HCEC 1CT (cell line): ENCODE results near the gene NT5DC4.
"Not testable (repeated sequence)": the region's sequence is repeated elsewhere in the genome, so short reads cannot be mapped to it uniquely, and the experiment has no call there.

Experiments used
- DNase-seq: peaks from one replicate; pipeline ENCODE4 v3.0.0-alpha.2; 2017

The NT5DC4 gene

DNA sequence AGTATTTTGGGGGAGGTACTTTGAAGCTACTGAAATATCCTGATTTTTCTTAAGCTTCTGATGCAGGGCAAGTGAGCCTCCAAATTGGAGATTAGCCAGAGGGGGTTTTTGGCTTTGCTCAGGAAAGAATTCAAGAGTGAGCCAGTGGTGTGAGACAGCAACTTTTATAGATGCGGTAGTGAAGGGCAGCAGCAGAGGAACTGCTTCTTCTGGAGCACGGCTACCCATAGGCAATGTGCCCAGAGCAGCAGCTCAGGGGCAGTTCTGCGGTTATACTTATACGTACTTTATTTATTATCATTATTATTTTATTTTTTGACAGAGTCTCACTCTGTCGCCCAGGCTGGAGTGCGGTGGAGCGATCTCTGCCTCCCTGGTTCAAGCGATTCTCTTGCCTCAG, 19.8 kb upstream of the NT5DC4 start:
- no peak for DNase-seq

DNA sequence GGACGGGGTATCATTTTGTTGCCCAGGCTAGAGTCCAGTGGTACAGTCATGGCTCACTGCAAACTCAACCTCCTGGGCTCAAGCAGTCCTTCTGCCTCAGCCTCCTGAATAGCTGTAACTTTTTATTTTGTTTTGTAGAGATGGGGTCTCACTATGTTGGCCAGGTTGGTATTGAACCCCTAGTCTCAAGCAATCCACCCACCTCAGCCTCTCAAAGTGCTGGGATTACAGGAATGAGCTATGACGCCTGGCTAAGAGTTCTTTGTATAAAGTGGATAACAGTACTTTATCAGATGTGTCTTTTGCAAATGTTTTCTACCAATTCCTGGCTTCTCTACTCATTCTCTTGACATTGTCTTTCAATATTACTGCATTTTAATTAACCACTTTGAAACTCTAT, 17.1 kb upstream of the NT5DC4 start:
- DNase-seq, result no peak

DNA sequence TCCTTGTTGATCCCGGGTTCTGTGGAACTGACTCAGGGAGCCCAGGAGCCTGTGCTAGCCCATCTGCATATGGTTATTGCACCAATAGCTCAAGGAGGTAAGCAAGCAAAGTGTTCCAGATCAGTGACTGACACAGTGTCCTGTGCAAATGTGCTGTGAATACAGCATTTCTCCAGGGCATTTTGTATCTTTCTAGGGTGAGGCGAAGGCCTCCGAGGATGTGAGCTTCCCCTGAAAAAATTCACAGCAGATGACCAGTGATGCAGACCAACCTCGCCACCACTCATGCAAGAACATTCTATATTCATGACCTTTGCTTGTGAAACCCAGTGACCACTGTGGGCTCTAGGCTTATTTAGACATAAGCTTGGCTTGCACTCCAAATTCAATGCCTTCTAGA, 15.2 kb upstream of the NT5DC4 start:
- no peak for DNase-seq

DNA sequence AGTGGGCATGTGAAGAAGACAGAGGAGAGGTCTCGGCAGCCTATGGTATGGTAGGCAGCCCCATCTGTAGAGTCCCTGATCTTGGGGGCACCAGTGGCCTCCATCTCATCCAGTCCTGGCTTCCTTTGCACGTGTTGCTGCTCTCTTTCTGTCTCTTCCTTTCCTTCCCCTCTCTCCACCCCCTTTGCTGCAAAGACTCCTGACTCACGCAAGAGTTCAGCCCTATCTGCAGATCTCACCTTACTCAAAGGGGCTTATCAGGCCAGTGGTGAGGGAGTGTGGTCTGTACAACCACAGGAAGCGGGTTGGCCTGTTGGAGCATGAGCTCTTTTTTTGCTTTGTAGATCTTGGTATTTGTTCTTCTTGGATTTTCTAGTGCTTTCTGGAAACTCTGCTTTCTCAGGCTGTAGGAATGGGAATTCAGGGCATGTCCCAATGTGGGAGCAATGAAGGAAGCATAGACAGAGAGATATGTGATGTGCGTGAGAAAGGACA, 14.6 kb upstream of the NT5DC4 start:
- no peak for DNase-seq

DNA sequence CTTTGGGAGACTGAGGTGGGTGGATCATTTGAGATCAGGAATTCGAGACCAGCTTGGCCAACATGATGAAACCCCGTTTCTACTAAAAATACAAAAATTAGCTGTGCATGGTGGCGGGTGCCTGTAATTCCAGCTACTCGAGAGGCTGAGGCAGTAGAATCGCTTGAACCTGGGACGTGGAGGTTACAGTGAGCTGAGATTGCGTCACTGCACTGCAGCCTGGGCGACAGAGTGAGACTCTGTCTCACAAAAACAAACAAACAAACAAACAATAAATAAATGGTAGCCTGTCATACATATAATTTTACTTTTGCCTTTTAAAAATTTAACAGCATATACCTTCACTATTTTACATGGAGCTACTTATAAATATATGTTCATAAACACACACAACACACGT, 13.9 kb upstream of the NT5DC4 start:
- not testable (repeated sequence) for DNase-seq

DNA sequence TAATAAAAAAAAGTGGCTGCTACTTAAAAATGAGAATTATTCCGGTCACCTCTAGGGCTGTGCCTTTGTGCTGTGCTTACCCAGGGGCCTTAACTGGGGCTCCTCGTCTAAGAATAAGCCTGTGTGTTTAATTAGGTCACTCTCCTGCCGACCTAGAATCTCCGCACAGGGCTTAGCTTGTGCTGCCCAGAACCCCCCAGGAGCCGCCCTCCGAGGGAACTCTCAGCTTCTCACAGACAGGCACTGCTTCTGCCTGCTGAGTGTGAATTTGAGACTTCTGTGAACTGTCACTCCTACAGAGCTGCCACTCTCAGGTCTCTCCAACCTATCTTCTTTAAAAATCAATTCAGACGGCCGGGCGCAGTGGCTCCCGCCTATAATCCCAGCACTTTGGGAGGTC, 11.9 kb upstream of the NT5DC4 start:
- DNase-seq, result no peak

DNA sequence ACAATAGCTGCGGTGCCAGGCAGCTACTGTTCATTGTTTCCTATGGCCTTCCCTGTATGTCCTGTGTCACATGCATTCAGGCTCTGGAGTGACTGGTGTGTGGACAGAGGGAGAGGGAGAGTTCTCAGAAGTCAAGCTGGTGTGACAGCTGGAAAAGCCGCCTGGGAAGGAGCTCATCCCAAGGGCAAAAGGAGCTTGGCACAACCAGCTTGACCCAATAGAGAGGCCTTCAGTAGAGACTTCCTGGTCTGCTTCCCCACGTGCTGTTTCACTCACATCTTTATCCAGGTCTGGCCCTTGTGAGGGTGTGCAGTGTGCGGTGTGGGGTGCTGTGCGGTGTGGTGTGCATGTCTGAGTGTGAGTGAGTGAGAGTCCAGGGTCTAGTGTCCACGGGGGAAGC, 11.1 kb upstream of the NT5DC4 start:
- DNase-seq, result no peak

DNA sequence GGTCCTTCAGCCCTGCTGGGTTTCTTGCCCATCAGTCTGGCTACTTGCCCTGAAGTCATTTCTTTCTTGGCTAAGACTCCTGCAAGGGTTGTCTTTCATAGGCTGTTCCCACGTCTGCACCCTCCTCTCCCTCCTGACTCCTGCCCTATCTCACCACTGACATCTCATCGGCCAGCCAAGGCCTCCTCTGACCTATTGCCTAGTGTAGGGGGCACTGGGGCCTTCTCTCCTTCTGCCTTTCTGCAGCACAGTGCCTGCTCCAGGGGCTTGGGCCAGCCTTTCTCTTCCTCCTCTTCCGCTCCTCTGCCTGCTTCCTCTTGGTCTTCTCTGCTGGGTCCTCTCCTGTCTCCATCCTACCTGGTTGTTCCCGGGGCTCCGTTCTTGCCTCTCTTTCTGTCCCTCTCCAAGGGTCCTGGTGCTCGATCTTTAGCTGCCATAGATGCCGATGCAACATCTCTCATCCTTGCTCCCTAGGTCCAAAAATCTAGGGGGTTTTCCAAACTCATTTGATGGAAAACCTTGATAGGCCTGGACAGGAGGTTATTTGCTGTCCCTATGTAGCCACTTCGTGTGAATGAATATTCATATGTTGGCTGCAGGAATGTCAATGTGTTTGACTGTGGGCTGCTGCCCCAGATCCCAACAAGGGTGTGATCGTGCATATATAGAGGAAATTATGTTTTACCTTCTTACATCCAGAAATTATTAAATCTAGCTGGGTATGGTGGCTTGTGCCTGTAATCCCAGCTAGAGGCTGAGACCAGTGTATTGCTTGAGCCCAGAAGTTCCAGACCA, 9.7 kb upstream of the NT5DC4 start:
- no peak for DNase-seq

DNA sequence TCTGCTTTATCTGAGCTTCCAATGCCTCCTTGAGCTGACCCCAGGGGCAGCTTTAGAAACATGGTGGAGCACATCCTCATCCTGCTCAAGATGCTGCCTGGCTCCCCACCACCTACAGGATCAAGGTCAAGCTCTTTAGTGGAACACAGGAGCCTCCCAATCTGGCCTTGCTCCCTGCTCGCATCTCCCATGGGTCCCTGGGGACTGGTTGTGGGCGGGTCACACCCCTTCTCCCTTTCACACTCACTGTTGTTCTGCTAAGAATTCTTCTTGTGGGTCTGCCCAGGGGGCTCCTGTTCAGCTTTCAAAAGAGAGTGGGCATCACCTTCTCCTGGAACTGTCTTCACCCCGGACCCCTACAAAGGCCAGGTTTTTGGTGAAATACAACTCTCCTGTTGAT, 8.4 kb upstream of the NT5DC4 start:
- DNase-seq, result no peak

DNA sequence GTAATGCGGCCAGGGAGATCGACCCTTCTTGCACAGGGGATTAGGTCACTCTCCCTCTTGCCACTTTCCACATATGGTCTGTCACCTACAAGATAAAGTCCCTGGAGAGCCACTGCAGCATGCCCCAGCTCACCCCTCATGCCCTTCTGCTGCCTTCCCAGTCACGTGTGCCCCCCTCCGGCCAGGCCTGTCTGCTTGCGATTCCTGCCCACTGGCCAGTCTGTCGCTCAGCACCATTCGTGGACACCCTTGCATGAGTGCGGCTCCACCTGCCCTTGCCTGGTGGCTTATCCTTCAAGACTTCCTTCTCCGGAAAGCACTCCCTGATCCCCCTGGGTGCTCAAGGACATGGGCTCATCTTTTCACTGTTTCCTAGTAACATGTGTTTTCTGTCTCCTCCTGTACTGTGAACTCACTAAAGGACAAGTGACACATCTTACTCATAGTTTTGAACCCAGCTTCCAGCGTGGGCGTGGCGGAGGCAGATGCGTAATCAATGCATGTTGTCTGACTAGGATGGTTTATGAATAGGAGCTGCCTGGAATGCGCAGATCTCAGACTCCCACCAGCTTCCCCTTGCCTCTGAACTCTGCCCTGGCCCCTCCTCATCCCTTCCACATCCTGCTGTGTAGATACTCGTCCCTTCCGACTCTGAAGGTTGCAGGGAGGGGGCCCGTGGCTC, 7.8 kb upstream of the NT5DC4 start:
- DNase-seq, result peak; percentile 74

DNA sequence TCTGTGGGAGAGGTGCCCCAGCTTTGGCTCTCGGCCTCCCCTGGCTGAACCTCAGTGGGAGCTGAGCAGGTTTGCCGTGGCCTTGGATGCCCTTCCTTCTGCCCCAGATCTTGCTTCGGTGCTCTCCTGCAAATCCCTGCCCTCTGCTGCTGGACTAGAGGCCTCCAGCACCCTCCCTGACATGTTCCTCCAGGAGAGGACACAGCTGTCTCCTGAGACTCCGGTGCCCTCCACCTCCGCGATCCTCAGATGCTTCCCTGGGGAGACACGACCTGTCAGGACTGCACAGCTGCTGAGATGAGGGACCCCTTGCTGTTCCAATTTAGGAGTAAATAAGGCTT, 7.3 kb upstream of the NT5DC4 start:
- DNase-seq, result no peak

DNA sequence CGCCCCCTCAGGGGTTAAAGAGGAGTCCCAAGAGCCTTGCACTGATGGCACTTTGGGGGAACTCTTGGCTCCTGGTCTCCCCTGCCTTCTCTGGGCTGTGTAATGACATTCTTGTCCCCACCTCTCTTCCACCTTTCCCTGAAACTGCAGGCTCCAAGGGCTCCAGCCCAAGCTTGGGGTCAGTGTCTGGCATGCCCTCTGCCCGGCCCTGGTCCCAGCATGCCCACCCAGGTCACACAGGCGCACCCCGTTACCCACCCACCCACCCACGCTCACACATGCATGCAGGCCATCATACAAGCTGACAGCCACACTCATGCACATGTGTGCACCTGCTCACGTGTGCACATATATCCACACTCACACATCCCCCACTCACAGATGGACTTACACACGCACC, 6.9 kb upstream of the NT5DC4 start:
- DNase-seq, result no peak

DNA sequence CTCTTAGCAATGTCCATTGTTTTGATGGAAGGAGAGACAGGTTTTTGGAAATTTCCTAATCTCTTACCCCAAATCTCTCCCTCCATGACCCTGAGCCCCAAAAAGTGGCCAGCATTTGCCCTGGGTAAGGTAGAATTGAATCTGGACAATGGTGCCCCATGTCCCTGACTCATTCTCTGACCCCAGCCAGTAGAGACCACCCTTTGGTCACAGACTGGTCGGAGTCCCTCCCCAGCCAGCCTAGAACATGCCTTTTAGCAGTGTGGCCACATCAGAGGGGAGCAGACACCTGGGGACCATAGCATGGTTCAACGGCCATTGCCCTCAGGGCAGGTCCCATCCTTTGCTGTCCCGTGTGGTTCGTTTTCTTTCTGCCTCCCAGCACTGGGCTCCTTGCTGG, 6.5 kb upstream of the NT5DC4 start:
- DNase-seq, result no peak

DNA sequence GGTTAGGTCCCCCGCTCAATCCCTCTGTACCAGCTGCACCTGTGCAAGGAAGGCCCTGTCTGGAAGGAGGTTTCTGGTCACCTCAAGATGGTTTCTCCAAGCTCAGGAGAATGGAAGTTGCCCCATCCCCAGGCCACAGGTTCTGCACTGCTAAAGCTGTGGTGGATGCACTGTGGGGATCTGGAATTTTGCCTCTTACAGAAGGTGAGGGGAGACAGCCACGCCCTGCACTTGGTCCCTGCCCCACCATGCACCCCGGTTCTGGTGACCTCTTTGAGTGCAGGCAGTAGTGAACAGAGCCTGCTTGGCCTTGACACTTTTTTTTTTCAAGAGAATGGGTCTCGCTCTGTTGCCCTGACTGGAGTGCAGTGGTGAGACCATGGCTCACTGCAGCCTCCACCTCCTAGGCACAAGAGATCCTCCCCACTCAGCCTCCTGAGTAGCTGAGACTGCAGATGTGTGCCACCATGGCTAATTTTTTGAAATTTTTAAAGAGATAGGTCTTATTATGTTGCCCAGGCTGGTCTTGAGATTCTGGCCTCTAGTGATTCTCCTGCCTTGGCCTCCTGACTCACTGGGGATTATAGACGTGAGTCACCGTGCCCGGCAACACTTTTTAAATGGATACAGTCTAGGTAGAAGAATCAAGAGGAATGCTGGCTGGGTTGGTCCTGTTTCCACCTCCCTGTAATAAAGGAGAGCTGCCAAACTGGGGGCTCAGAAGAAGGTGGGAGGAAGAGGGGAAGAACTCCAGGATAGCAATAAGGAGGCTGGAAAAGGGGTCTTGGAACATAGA, 5.8 kb upstream of the NT5DC4 start:
- DNase-seq, result peak; percentile 74

DNA sequence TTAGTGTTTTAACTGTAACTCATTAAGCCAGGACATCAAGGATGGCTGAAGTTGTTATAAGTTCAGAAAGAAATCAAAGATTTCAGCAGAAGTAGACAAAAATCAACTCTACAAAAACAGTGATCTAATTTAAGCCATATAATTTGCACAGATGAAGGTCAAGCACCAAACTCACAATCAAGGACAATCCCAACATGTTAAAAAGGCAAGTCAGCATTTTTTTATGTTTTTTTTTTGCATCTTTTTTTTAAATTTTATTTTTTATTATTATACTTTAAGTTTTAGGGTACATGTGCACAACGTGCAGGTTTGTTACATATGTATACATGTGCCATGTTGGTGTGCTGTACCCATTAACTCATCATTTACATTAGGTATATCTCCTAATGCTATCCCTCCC, 4.7 kb upstream of the NT5DC4 start:
- not testable (repeated sequence) for DNase-seq

DNA sequence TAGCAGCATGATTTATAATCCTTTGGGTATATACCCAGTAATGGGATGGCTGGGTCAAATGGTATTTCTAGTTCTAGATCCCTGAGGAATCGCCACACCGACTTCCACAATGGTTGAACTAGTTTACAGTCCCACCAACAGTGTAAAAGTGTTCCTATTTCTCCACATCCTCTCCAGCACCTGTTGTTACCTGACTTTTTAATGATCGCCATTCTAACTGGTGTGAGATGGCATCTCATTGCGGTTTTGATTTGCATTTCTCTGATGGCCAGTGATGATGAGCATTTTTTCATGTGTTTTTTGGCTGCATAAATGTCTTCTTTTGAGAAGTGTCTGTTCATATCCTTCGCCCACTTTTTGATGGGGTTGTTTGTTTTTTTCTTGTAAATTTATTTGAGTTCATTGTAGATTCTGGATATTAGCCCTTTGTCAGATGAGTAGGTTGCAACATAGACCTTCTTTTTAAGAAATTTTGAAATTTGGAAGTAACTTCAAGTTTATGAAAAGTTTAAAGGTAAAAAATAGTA, 3.9 kb upstream of the NT5DC4 start:
- DNase-seq, result not testable (repeated sequence)

DNA sequence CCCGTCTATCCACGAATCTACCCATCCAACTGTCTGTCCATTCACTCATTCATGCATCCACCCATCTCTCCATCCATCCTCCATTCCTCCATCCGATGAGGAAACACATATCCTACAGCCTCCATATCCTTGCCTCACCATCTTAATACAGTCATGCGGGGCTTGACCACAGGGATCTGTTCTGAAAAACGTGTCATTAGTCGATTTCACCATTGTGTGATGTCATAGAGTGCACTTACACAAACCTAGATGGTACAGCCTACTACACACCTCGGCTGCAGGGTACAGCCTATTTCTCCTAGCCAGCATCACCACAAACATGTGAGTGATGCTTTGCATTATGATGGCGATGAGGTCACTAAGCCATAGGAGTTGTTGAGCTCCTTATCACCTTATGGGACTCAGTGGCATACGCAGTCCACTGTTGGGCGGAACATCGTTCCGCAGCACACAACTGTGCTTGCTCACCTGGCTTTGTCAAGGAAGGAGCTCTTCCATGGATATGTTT, 1.9 kb upstream of the NT5DC4 start:
- DNase-seq, result no peak

DNA sequence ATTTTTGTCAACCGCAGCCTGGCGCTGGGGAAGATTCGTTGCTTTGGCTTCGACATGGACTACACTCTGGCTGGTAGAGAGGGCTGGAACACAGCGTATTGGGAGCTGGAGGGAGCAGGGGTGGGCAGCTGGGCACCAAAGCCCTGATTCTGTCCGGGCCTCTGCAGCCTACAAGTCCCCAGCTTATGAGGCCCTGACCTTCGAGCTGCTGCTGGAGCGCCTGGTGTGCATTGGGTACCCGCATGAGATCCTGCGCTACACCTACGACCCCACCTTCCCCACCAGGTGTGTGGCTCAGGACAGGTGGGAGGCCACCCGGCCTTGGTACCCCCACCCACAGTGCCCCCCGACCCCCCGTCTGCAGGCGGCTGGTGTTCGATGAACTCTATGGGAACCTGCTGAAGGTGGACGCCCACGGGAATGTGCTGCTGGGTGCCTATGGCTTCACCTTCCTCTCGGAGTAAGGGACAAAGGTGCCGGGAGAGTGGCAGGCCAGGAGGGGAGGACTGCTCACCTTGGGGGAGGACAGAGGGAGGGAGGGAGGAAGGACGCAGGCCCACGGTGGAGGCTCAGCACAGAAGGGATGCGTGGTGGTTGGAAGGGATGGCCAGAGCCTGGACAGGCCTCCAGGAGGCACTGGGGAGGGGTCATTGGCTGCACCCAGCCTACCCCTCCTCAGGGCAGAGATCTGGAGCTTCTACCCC, 1.2 kb downstream of the NT5DC4 start:
- DNase-seq, result no peak

DNA sequence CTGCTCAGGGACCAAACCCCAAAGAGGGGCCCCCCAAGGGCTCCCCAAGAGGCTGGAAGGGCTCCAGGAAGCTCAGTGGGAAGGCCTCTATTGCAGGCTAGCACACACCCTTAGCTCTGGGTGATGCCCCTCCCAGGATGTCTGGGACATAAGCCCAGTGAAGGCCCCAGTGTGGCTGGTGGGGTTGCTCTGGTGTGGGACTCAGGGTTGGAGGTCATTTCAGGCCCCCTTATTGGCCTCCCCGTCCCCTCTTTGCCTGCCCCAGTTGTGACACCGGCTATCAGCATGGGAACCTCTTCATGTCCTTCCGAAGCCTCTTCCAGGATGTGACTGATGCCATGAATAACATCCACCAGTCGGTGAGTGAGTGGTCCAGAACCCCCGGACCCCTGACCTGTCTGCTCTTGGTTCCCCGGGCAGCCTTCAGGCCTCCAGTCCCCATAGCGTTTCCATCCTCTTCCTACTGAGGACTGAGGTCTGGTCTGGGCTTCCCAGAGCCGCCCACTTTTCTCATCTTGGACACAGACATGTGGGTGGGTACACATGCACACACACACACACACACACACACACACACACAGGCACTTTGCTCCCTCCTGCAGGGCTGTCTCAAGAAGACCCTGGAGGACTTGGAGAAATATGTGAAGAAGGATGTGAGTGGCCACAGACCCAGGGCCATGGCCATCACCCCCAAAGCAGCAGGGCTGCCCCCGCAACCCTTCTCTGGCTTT, 2.2 kb downstream of the NT5DC4 start:
- no peak for DNase-seq

DNA sequence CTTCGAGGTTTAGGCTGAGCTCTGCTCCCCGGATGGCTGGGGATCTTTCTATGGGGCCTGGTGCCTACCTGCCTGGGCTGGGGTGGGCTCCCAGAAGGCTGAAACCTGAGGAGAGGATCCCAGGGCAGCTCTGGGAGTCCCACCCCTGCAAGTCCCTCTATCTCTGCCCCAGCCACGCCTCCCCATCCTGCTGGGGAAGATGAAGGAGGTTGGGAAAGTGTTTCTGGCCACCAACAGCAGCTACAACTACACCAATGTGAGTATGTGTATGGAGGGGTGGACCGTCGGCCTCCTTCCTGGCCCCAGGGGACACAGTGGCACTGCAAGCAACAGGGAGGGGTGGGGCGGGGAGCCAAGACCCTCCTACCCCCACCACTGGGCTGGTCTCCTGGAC, 2.7 kb downstream of the NT5DC4 start:
- no peak for DNase-seq

DNA sequence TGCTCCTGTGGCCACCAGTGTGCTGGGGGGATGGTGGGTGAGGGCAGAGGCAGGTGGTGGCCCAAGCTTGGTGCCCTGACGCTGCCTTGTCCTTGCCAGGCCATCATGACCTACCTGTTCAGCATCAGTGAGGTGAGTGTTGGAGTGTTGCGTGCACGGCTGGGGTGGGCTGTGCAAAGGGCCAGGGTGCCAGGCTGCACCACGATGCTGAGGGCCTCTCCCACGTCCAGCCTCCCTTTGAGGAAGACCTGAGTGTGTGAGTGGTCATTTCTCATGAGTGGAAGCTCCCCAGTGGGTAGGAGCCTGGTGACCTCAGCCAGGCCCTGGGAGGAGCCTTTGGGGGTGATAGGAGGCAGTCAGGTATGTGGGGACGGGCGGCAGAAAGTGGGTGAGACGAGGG, 3.2 kb downstream of the NT5DC4 start:
- no peak for DNase-seq
